ENCODE data around the gene LAG3. TPM values are rescaled to one million over a fixed set of nuclear protein-coding genes. Genes with fewer than 3 reads are reported as not detected.

Gene LAG3
- polyA plus RNA-seq, 1 of the 3 experiments (the other 2 are of a cell fraction): 0.72 TPM

GRCh38 chr12:6757028-6757690, 15.2 kb upstream of the LAG3 start:
- TF ChIP-seq FOXJ3 (CRISPR knock-in tag; IDR thresholded peaks at IDR 0.05) (no peak), FOSL2 (IDR thresholded peaks at IDR 0.05; ENCODE audit: borderline replicate concordance, low read depth) (no peak), USF2 (IDR thresholded peaks at IDR 0.05; ENCODE audit: borderline replicate concordance, low read depth, low read length) (no peak), USF1 (IDR thresholded peaks at IDR 0.05; ENCODE audit: borderline replicate concordance, low read depth) (no peak), GATA2 (CRISPR knock-in tag; IDR thresholded peaks at IDR 0.05) (no peak), MAX (IDR thresholded peaks at IDR 0.05; ENCODE audit: low read depth) (no peak), ZBTB33 (IDR thresholded peaks at IDR 0.05; ENCODE audit: borderline replicate concordance, low read depth) (no peak)
- peaks cover 4% of the 10 kb centered on the region for H3F3A ChIP-seq (replicated peaks; ENCODE audit: insufficient read depth)
- WGBS (ENCODE audit: low lambda C conversion rate): 84% methylated on average over 8 of the region's 8 CpGs
- H3K4me2 ChIP-seq: no peak overlapping the region
- no peak overlapping the region for H3K9ac ChIP-seq
- H3K79me2 ChIP-seq (ENCODE audit: insufficient read depth): peaks cover 8% of the 10 kb centered on the region
- H3K4me3 ChIP-seq (ENCODE audit: low read depth in 2 of 2, low read length in 1 of 2): no peak overlapping the region
- H3K9me3 ChIP-seq: no peaks in the 10 kb centered on the region
- ChIA-PET POLR2A (no interaction called here), CTCF (interaction anchor here (9.3 to 12.7 kb wide), 2 partner anchors 15 to 69 kb away, joined by 246 to 343 read pairs; partner anchors contain the start of genes GPR162, LAG3, P3H3 and PTMS)
- H3K36me3 ChIP-seq (replicated peaks in 1 of 2; ENCODE audit: control insufficient read depth in 1 of 2, insufficient read depth in 2 of 2, low read length in 1 of 2): no peaks in the 10 kb centered on the region
- no peaks in the 10 kb centered on the region; the same call in 1 of the 2 replicates for H4K20me1 ChIP-seq (ENCODE audit: insufficient read depth)
- DNase-seq: no peak
- peaks cover 6 to 9% of the 10 kb centered on the region in 2 experiments for H3K4me1 ChIP-seq (ENCODE audit: control insufficient read depth in 1 of 2, insufficient read depth in 2 of 2, low read depth in 1 of 2, low read length in 1 of 2)
- H3K27ac ChIP-seq (ENCODE audit: low read depth in 2 of 2, low read length in 1 of 2): no peak overlapping the region
- no peak overlapping the region for H2AFZ ChIP-seq (ENCODE audit: low read depth)
- H3K27me3 ChIP-seq (ENCODE audit: insufficient read depth): no peaks in the 10 kb centered on the region
- H3K9me2 ChIP-seq: no peaks in the 10 kb centered on the region

GRCh38 chr12:6758506-6759095, 13.7 kb upstream of the LAG3 start:
- no peaks in the 10 kb centered on the region for H3K79me2 ChIP-seq (ENCODE audit: insufficient read depth)
- no peak overlapping the region for H3K27ac ChIP-seq (ENCODE audit: low read depth in 2 of 2, low read length in 1 of 2)
- no peak for DNase-seq
- no peaks in the 10 kb centered on the region for H3K27me3 ChIP-seq (ENCODE audit: insufficient read depth)
- H4K20me1 ChIP-seq (ENCODE audit: insufficient read depth): no peaks in the 10 kb centered on the region
- H2AFZ ChIP-seq (ENCODE audit: low read depth): no peak overlapping the region
- H3K4me2 ChIP-seq: no peak overlapping the region
- 92% methylated on average over 9 of the region's 9 CpGs for WGBS (ENCODE audit: low lambda C conversion rate)
- H3K9me3 ChIP-seq: no peaks in the 10 kb centered on the region
- CTCF ChIA-PET: interaction anchor here (0.9 to 12.7 kb wide), 4 partner anchors 14 to 67 kb away, joined by 3 to 343 read pairs (median 130); partner anchors contain the start of genes GPR162, LAG3, P3H3 and PTMS
- peaks cover 4% of the 10 kb centered on the region for H3F3A ChIP-seq (replicated peaks; ENCODE audit: insufficient read depth)
- H3K36me3 ChIP-seq (replicated peaks in 1 of 2; ENCODE audit: control insufficient read depth in 1 of 2, insufficient read depth in 2 of 2, low read length in 1 of 2): no peaks in the 10 kb centered on the region
- POLR2A ChIA-PET: no interaction called here
- H3K4me3 ChIP-seq (ENCODE audit: low read depth in 2 of 2, low read length in 1 of 2): no peak overlapping the region
- H3K4me1 ChIP-seq (ENCODE audit: control insufficient read depth in 1 of 2, insufficient read depth in 2 of 2, low read depth in 1 of 2, low read length in 1 of 2): peaks cover 9 to 11% of the 10 kb centered on the region in 2 experiments
- H3K9me2 ChIP-seq: no peaks in the 10 kb centered on the region
- TF ChIP-seq RCOR1 (IDR thresholded peaks at IDR 0.05; ENCODE audit: low read length): no peak
- TF ChIP-seq GATA2 (CRISPR knock-in tag; IDR thresholded peaks at IDR 0.05): no peak
- no peak for TF ChIP-seq EP300 (IDR thresholded peaks at IDR 0.05; ENCODE audit: borderline replicate concordance in 1 of 2, low read depth in 1 of 2, low read length in 1 of 2)
- TF ChIP-seq TEAD4 (IDR thresholded peaks at IDR 0.05; ENCODE audit: borderline replicate concordance, insufficient read depth): no peak
- H3K9ac ChIP-seq: no peak overlapping the region
